GM12891 (cell line): ENCODE results near the gene CENPVL1.
A peak's percentile ranks its signal among the peaks of the same experiment; 100 is the strongest.

Experiments
- PAX5 ChIP-seq: IDR thresholded peaks from 2 replicates; pipeline ENCODE4 v1.6.1; 2011; ENCODE audit warnings: low read length, moderate library complexity, mild to moderate bottlenecking; ENCODE audit not compliant: insufficient read depth, severe bottlenecking
- POLR2A ChIP-seq: IDR thresholded peaks from 2 replicates; pipeline ENCODE4 v1.6.1; 2011; ENCODE audit warnings: low read depth, low read length, control low read depth
- POLR2AphosphoS5 ChIP-seq: IDR thresholded peaks from 2 replicates; pipeline ENCODE4 v1.6.1; 2011; ENCODE audit warnings: low read depth, low read length, control low read depth
- POU2F2 ChIP-seq: IDR thresholded peaks from 2 replicates; pipeline ENCODE4 v1.6.1; 2011; ENCODE audit warnings: low read depth, mild to moderate bottlenecking, control low read depth, low read length, moderate library complexity
- SPI1 ChIP-seq: IDR thresholded peaks from 2 replicates; pipeline ENCODE4 v1.6.1; 2011; ENCODE audit warnings: low read depth, low read length, control low read depth
- TAF1 ChIP-seq: IDR thresholded peaks from 2 replicates; pipeline ENCODE4 v1.6.1; 2011; ENCODE audit warnings: low read depth, low read length, control low read depth

GRCh38 chrX:51743179-51743957 is 33.1 kb downstream of the CENPVL1 start, which contains the start of gene GSPT2:
- TF ChIP-seq POLR2A (peak; percentile 83), POLR2AphosphoS5 (peak; percentile 84), TAF1 (peak; percentile 69), SPI1 (no peak), POU2F2 (no peak), PAX5 (no peak)
